Thyroid gland (tissue), 4 donors: ENCODE measurements around the gene AOC1. TPM values are rescaled to one million over a fixed set of nuclear protein-coding genes. Genes with fewer than 3 reads are reported as not detected.
"Not testable (repeated sequence)": the region's sequence is repeated elsewhere in the genome, so short reads cannot be mapped to it uniquely, and the experiment has no call there.

Source experiments
- DNase-seq, 2 donors: peaks; one replicate each; pipeline ENCODE4 v3.0.0-alpha.2; 2019
- H3K27ac ChIP-seq, 3 donors: fragments of 200-600 bp; sonication (generic); 1 replicate in 2 of 3; 2 replicates in 1 of 3; pipeline ENCODE4 v1.5.1; 2016 to 2019; ENCODE audit warnings: mild to moderate bottlenecking in 1 of 3, moderate library complexity in 1 of 3
- H3K27me3 ChIP-seq: fragments of 200-600 bp; sonication (generic); one replicate; pipeline ENCODE4 v1.5.1; 2019
- H3K36me3 ChIP-seq, 2 donors: fragments of 200-600 bp; sonication (generic); one replicate each; pipeline ENCODE4 v1.5.1; 2016 to 2019
- H3K4me1 ChIP-seq, 2 donors: fragments of 200-600 bp; sonication (generic); one replicate each; pipeline ENCODE4 v1.5.1; 2017 to 2019
- H3K4me3 ChIP-seq, 3 donors: fragments of 200-600 bp; sonication (generic); replicated peaks in 1 of 3; 1 replicate in 2 of 3; 2 replicates in 1 of 3; pipeline ENCODE4 v1.5.1; 2016; ENCODE audit warnings: mild to moderate bottlenecking in 1 of 3
- H3K9me3 ChIP-seq: fragments of 200-600 bp; sonication (generic); one replicate; pipeline ENCODE4 v1.5.1; 2017
- POLR2A ChIP-seq, 2 donors: fragments of 450-650 bp; IDR thresholded peaks; one replicate each; pipeline ENCODE4 v1.6.1; 2017; ENCODE audit warnings: antibody characterized with exemption in 2 of 2, mild to moderate bottlenecking in 2 of 2, moderate library complexity in 1 of 2
- whole genome bisulfite sequencing, 2 donors: methylation state at CpG; one replicate each; pipeline ENCODE4 v1.1.5; 2017; 5-methylcytosine and 5-hydroxymethylcytosine counted together
- intact Hi-C: fragments of 100-400 bp; cut with DNase I; formaldehyde crosslinking; loops from one replicate; pipeline ENCODE4 v1.15.1; 2023
- total RNA-seq, 4 donors: library from RNA; depleted of rRNA; stranded (reverse); fragments of >200 nt; gene quantifications; one replicate each; pipeline ENCODE4 v1.2.3, GENCODE V29; 2016
- TF ChIP-seq, protein P1 (sequence below), 6 experiments: fragments of 200-600 bp in 3 of 6; fragments of 450-650 bp in 3 of 6; sonication (generic) in 3 of 6; IDR thresholded peaks; one replicate each; pipeline ENCODE4 v1.5.1; 2016 to 2019; ENCODE audit warnings: antibody characterized with exemption in 6 of 6, mild to moderate bottlenecking in 2 of 6, inconsistent platforms in 1 of 6, moderate library complexity in 1 of 6

The AOC1 gene
- total RNA-seq, 4 donors from 2014 or later = 0.22 to 0.71 TPM; not detected in 2

DNA sequence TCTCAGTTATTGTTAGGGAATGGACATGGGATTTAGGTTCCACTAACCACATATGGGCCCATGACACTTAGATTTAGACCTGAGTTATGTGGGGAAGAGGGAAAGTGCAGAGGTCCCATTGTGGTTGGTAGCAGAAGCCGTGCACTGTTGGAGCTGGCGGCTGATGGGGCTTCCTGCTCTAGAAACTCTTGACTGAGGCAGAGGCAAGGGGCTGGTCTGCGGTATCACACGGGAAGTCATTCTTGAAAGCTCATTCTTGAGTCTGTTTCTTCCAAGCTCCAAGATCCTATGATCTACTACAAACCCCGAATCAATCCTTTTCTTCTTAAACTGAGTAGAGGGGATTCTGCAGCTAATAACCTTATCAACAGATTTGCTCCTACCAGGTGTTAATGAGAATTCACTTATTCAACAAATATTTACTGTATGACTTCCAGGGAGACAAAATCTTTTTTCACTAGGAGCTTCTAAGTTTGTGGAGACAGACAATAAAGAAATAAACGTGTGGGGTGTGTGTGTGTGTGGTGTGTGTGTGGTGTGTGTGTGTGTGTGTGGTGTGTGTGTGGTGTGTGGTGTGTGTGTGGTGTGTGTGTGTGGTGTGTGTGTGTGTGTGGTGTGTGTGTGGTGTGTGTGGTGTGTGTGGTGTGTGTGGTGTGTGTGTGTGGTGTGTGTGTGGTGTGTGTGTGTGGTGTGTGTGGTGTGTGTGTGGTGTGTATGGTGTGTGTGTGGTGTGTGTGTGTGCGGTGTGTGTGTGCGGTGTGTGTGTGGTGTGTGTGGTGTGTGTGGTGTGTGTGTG is 57.1 kb downstream of the AOC1 start:
- no peak overlapping the region for H3K4me3 ChIP-seq
- TF ChIP-seq, protein P1, sequence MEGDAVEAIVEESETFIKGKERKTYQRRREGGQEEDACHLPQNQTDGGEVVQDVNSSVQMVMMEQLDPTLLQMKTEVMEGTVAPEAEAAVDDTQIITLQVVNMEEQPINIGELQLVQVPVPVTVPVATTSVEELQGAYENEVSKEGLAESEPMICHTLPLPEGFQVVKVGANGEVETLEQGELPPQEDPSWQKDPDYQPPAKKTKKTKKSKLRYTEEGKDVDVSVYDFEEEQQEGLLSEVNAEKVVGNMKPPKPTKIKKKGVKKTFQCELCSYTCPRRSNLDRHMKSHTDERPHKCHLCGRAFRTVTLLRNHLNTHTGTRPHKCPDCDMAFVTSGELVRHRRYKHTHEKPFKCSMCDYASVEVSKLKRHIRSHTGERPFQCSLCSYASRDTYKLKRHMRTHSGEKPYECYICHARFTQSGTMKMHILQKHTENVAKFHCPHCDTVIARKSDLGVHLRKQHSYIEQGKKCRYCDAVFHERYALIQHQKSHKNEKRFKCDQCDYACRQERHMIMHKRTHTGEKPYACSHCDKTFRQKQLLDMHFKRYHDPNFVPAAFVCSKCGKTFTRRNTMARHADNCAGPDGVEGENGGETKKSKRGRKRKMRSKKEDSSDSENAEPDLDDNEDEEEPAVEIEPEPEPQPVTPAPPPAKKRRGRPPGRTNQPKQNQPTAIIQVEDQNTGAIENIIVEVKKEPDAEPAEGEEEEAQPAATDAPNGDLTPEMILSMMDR (IDR thresholded peaks at IDR 0.05) = no peak
- no peak for TF ChIP-seq POLR2A (IDR thresholded peaks at IDR 0.05)
- no peak for DNase-seq
- no peak overlapping the region for H3K27ac ChIP-seq
- H3K9me3 ChIP-seq = no peaks in the 10 kb centered on the region
- H3K36me3 ChIP-seq = no peaks in the 10 kb centered on the region
- intact Hi-C loops = no loop called here
- no peaks in the 10 kb centered on the region for H3K4me1 ChIP-seq
- no peaks in the 10 kb centered on the region for H3K27me3 ChIP-seq
- 63 to 70% methylated on average over 8 of the region's 8 CpGs for WGBS, 2 donors

GRCh38 chr7:150910305-150910995 is 58.1 kb downstream of the AOC1 start:
- H3K4me1 ChIP-seq, H3K36me3 ChIP-seq, DNase-seq, H3K27me3 ChIP-seq, H3K4me3 ChIP-seq, H3K9me3 ChIP-seq, intact Hi-C loops, H3K27ac ChIP-seq: not testable (repeated sequence)
- WGBS, 2 donors = 76 to 77% methylated on average over 8 of the region's 8 CpGs

DNA sequence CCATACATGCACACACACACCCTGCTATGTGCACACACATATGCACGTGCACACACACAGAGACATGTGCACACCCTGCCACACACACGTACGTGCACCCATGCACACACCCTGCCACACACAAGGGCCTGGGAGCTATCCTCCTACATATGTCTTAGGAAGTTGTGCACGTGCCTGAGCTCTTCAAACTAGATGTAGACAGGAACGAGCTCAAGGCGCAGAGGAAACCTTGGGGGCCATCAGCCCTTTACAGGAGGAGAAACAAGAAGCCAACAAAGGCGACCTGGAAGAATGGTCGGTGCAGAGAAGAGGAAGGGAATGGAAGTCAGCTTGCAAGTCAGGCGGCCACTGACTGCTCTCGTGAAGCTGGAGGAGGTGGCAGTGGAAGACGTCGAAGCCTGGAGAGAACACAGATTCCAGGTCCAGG is 58.7 kb downstream of the AOC1 start:
- Histone ChIP-seq H3K4me3 (no peak overlapping the region), H3K36me3 (no peaks in the 10 kb centered on the region), H3K27me3 (no peaks in the 10 kb centered on the region), H3K27ac (no peak overlapping the region), H3K4me1 (no peaks in the 10 kb centered on the region), H3K9me3 (no peaks in the 10 kb centered on the region)
- WGBS, 2 donors = 54 to 62% methylated on average over 12 of the region's 12 CpGs
- DNase-seq = no peak
- no peak for TF ChIP-seq POLR2A (IDR thresholded peaks at IDR 0.05)
- TF ChIP-seq, protein P1 (IDR thresholded peaks at IDR 0.05) = no peak
- intact Hi-C loops = no loop called here

Other genes with a start within 250 kb of the AOC1 start
- gene GIMAP6, start 220.1 kb upstream of the AOC1 start, total RNA-seq = 10 to 100 TPM; 17.7 to 73.6 (median 45.0) TPM
- gene GIMAP2, start 166.8 kb upstream of the AOC1 start, total RNA-seq = 10 to 100 TPM in 2 of 4 donors, 1 to 10 TPM in 2; 6.7 to 32.4 (median 10.4) TPM
- gene GIMAP1, start 135.9 kb upstream of the AOC1 start, total RNA-seq = 10 to 100 TPM in 2 of 4 donors, 1 to 10 TPM in 2; 6.7 to 23.6 (median 9.6) TPM
- 10 to 100 TPM; 25.3 to 80.6 (median 39.0) TPM for gene GIMAP5, start 115.1 kb upstream of the AOC1 start, total RNA-seq
- 10 to 100 TPM; 10.4 to 36.0 (median 18.9) TPM for gene TMEM176B, start 52.2 kb upstream of the AOC1 start, total RNA-seq
- gene TMEM176A, start 51.7 kb upstream of the AOC1 start, total RNA-seq = 10 to 100 TPM in 2 of 4 donors, 1 to 10 TPM in 2; 3.7 to 34.0 (median 14.7) TPM
- under 1 TPM; 0.33 to 0.93 (median 0.63) TPM for gene KCNH2, start 125.8 kb downstream of the AOC1 start, total RNA-seq
- gene NOS3, start 138.5 kb downstream of the AOC1 start, total RNA-seq = 1 to 10 TPM; 5.2 to 8.1 (median 6.3) TPM
- under 1 TPM in 1 of 4 donors, not detected in 3; 0.27 TPM for gene ATG9B, start 172.0 kb downstream of the AOC1 start, total RNA-seq
- 10 to 100 TPM; 39.0 to 74.2 (median 60.9) TPM for gene ABCB8, start 175.9 kb downstream of the AOC1 start, total RNA-seq
- gene ASIC3, start 196.0 kb downstream of the AOC1 start, total RNA-seq = 1 to 10 TPM in 3 of 4 donors, not detected in 1; 1.2 to 2.6 (median 1.5) TPM
- gene CDK5, start 205.4 kb downstream of the AOC1 start, total RNA-seq = 10 to 100 TPM in 2 of 4 donors, 1 to 10 TPM in 2; 5.3 to 17.4 (median 9.6) TPM
- gene SLC4A2, start 207.1 kb downstream of the AOC1 start, total RNA-seq = 100 to 1,000 TPM in 1 of 4 donors, 10 to 100 TPM in 3; 48.5 to 109 (median 69.0) TPM
- gene FASTK, start 228.3 kb downstream of the AOC1 start, total RNA-seq = 100 to 1,000 TPM in 1 of 4 donors, 10 to 100 TPM in 3; 71.8 to 114 (median 78.8) TPM
- 10 to 100 TPM; 33.7 to 78.7 (median 44.2) TPM for gene TMUB1, start 231.0 kb downstream of the AOC1 start, total RNA-seq
- gene AGAP3, start 234.0 kb downstream of the AOC1 start, total RNA-seq = 10 to 100 TPM; 49.0 to 75.2 (median 66.2) TPM